Measurements from ENCODE around the gene ZBTB20. TPM values are rescaled to one million over a fixed set of nuclear protein-coding genes. Genes with fewer than 3 reads are reported as not detected.

The ZBTB20 gene
- total and polyA plus RNA-seq, 4 donors: 0.88 to 83.2 (median 20.4) TPM

- Histone ChIP-seq H3K27me3 (ENCODE audit: control insufficient read depth in 4 of 4, insufficient read depth in 4 of 4, low read length in 3 of 4) (no peaks in the 10 kb centered on the region), H3K4me3 (ENCODE audit: low read depth in 1 of 3, low read length in 3 of 3) (peak overlapping the region; percentile 68 to 98 (median 88)), H3K36me3 (ENCODE audit: control insufficient read depth in 4 of 4, insufficient read depth in 3 of 4, low read depth in 1 of 4, low read length in 3 of 4) (no peaks in the 10 kb centered on the region), H3K9me3 (ENCODE audit: control insufficient read depth in 4 of 4, low read length in 3 of 4) (no peaks in the 10 kb centered on the region), H3K4me1 (ENCODE audit: control insufficient read depth in 4 of 4, insufficient read depth in 4 of 4, low read length in 3 of 4) (peaks cover 0 to 8% (median 3%) of the 10 kb centered on the region in 4 donors), H3K27ac (ENCODE audit: low read depth in 1 of 2, low read length in 2 of 2) (peak overlapping the region; percentile 90 to 97), H3K9ac (ENCODE audit: low read depth in 1 of 2, low read length in 2 of 2) (peak overlapping the region; percentile 57 to 94)
- peak; percentile 41 for DNase-seq (ENCODE audit: low spot score)
- under 1% methylated on average over 9 of the region's 9 CpGs for WGBS
- TF ChIP-seq RXRA (IDR thresholded peaks at IDR 0.05) (peak; percentile 73 to 85), MAX (IDR thresholded peaks at IDR 0.05) (no peak), FOXA2 (IDR thresholded peaks at IDR 0.05) (no peak), TAF1 (conservative IDR thresholded peaks at IDR 0.05) (peak; percentile 67), YY1 (IDR thresholded peaks at IDR 0.05) (peak; percentile 95), HNF4A (conservative IDR thresholded peaks at IDR 0.05) (no peak), REST (IDR thresholded peaks at IDR 0.05) (peak; percentile 40), RAD21 (IDR thresholded peaks at IDR 0.05) (peak; percentile 6 to 51), JUND (IDR thresholded peaks at IDR 0.05) (peak in 1 of 2 donors; percentile 10), HNF4G (IDR thresholded peaks at IDR 0.05) (no peak)
These were observed 1.1 kb downstream of the ZBTB20 start for GRCh38 chr3:115146032-115146417.

GRCh38 chr3:115141033-115141757 is 5.9 kb downstream of the ZBTB20 start:
- no peak overlapping the region for H3K4me3 ChIP-seq (ENCODE audit: low read depth in 1 of 3, low read length in 3 of 3)
- no peaks in the 10 kb centered on the region for H3K36me3 ChIP-seq (ENCODE audit: control insufficient read depth in 4 of 4, insufficient read depth in 3 of 4, low read depth in 1 of 4, low read length in 3 of 4)
- H3K27ac ChIP-seq (ENCODE audit: low read depth in 1 of 2, low read length in 2 of 2): no peak overlapping the region
- no peaks in the 10 kb centered on the region for H3K9me3 ChIP-seq (ENCODE audit: control insufficient read depth in 4 of 4, low read length in 3 of 4)
- DNase-seq (ENCODE audit: low spot score): no peak
- H3K9ac ChIP-seq (ENCODE audit: low read depth in 1 of 2, low read length in 2 of 2): no peak overlapping the region
- TF ChIP-seq RAD21 (IDR thresholded peaks at IDR 0.05) (no peak), HNF4G (IDR thresholded peaks at IDR 0.05) (no peak), ATF3 (IDR thresholded peaks at IDR 0.05) (no peak), CTCF (IDR thresholded peaks at IDR 0.05; ENCODE audit: low read depth, low read length, missing input control) (no peak), MAX (IDR thresholded peaks at IDR 0.05) (no peak), HNF4A (conservative IDR thresholded peaks at IDR 0.05) (no peak), SP1 (IDR thresholded peaks at IDR 0.05) (no peak), GABPA (IDR thresholded peaks at IDR 0.05 in 1 of 2, conservative IDR thresholded peaks at IDR 0.05 in 1 of 2) (no peak), EGR1 (IDR thresholded peaks at IDR 0.05; ENCODE audit: low read depth in 2 of 2) (no peak), RXRA (IDR thresholded peaks at IDR 0.05) (no peak), FOXA2 (IDR thresholded peaks at IDR 0.05) (no peak), REST (IDR thresholded peaks at IDR 0.05) (no peak), NR2F2 (IDR thresholded peaks at IDR 0.05) (no peak), FOXA1 (IDR thresholded peaks at IDR 0.05) (no peak), JUND (IDR thresholded peaks at IDR 0.05) (no peak), ZBTB33 (IDR thresholded peaks at IDR 0.05) (no peak), TAF1 (conservative IDR thresholded peaks at IDR 0.05) (no peak), YY1 (IDR thresholded peaks at IDR 0.05) (no peak)
- no peaks in the 10 kb centered on the region for H3K27me3 ChIP-seq (ENCODE audit: control insufficient read depth in 4 of 4, insufficient read depth in 4 of 4, low read length in 3 of 4)
- peaks cover 0 to 5% (median 1%) of the 10 kb centered on the region in 4 donors for H3K4me1 ChIP-seq (ENCODE audit: control insufficient read depth in 4 of 4, insufficient read depth in 4 of 4, low read length in 3 of 4)

All from liver (tissue), 9 donors.